ENCODE data around the gene VDR.

GRCh38 chr12:47941475-47941780 is 36.6 kb upstream of the VDR start:
- TF ChIP-seq CTCF (IDR thresholded peaks at IDR 0.05) (no peak), EZH2 (IDR thresholded peaks at IDR 0.05) (no peak), EZH2phosphoT487 (IDR thresholded peaks at IDR 0.05) (no peak)
